Fibroblast of lung (primary cell): ENCODE measurements around the gene FOXP2.
"Not testable (repeated sequence)": the region's sequence is repeated elsewhere in the genome, so short reads cannot be mapped to it uniquely, and the experiment has no call there.

Experiments used
- EZH2 ChIP-seq: IDR thresholded peaks from 2 replicates; pipeline ENCODE4 v1.5.1; 2012; ENCODE audit warnings: low read length, control low read depth, mild to moderate bottlenecking; ENCODE audit errors: missing control alignments
- TF ChIP-seq, protein P1 (sequence below), 2 donors: IDR thresholded peaks in 1 of 2; conservative IDR thresholded peaks in 1 of 2; 1 replicate in 1 of 2; 2 replicates in 1 of 2; pipeline ENCODE4 v1.5.1; 2011 to 2012; ENCODE audit warnings: low read length in 2 of 2, control low read depth in 1 of 2, inconsistent platforms in 1 of 2, low read depth in 1 of 2, mild to moderate bottlenecking in 1 of 2

DNA sequence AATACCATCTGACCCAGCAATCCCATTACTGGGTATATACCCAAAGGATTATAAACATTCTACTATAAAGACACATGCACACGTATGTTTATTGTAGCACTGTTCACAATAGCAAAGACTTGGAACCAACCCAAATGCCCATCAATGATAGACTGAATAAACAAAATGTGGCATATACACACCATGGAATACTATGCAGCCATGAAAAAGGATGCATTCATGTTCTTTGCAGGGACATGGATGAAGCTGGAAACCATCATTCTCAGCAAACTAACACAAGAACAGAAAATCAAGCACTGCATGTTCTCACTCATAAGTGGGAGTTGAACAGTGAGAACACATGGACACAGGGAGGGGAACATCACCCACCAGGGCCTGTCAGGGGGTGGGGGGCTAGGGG is 96.2 kb downstream of the FOXP2 start:
- TF ChIP-seq, protein P1, sequence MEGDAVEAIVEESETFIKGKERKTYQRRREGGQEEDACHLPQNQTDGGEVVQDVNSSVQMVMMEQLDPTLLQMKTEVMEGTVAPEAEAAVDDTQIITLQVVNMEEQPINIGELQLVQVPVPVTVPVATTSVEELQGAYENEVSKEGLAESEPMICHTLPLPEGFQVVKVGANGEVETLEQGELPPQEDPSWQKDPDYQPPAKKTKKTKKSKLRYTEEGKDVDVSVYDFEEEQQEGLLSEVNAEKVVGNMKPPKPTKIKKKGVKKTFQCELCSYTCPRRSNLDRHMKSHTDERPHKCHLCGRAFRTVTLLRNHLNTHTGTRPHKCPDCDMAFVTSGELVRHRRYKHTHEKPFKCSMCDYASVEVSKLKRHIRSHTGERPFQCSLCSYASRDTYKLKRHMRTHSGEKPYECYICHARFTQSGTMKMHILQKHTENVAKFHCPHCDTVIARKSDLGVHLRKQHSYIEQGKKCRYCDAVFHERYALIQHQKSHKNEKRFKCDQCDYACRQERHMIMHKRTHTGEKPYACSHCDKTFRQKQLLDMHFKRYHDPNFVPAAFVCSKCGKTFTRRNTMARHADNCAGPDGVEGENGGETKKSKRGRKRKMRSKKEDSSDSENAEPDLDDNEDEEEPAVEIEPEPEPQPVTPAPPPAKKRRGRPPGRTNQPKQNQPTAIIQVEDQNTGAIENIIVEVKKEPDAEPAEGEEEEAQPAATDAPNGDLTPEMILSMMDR (conservative IDR thresholded peaks at IDR 0.05 in 1 of 2, IDR thresholded peaks at IDR 0.05 in 1 of 2; ENCODE audit: low read depth in 1 of 2, low read length in 2 of 2) = not testable (repeated sequence)
- not testable (repeated sequence) for TF ChIP-seq EZH2
